Stomach (tissue), 9 donors: ENCODE results near the gene TNFRSF11A. TPM values are rescaled to one million over a fixed set of nuclear protein-coding genes. Genes with fewer than 3 reads are reported as not detected.
A peak's percentile ranks its signal among the peaks of the same experiment; 100 is the strongest.

Experiments
- DNase-seq, 2 donors: peaks; one replicate each; pipeline versions ENCODE4 v3.0.0 to v3.0.0-alpha.2; 2013 to 2019
- H3K27ac ChIP-seq, 5 donors: fragments of 200-600 bp in 4 of 5; sonication (generic) in 4 of 5; one replicate each; pipeline ENCODE4 v1.5.1; 2013 to 2019; ENCODE audit warnings: mild to moderate bottlenecking in 1 of 5, moderate library complexity in 1 of 5
- H3K27me3 ChIP-seq, 3 donors: fragments of 200-600 bp; sonication (generic); one replicate each; pipeline ENCODE4 v1.5.1; 2017 to 2019; ENCODE audit warnings: mixed run types in 1 of 3
- H3K36me3 ChIP-seq, 4 donors: fragments of 200-600 bp; sonication (generic); 1 replicate in 3 of 4; 2 replicates in 1 of 4; pipeline ENCODE4 v1.5.1; 2016 to 2019
- H3K4me1 ChIP-seq, 4 donors: fragments of 200-600 bp; sonication (generic); one replicate each; pipeline ENCODE4 v1.5.1; 2016 to 2019
- H3K4me3 ChIP-seq, 4 donors: fragments of 200-600 bp; sonication (generic) in 3 of 4; one replicate each; pipeline ENCODE4 v1.5.1; 2016 to 2019; ENCODE audit warnings: mild to moderate bottlenecking in 1 of 4
- H3K9me3 ChIP-seq, 4 donors: fragments of 200-600 bp; sonication (generic); one replicate each; pipeline ENCODE4 v1.5.1; 2016 to 2019
- CTCF ChIP-seq, 7 experiments: fragments of 450-650 bp in 4 of 7; fragments of 200-600 bp in 3 of 7; sonication (generic) in 3 of 7; IDR thresholded peaks; one replicate each; pipeline ENCODE4 v1.5.1; 2016 to 2019; ENCODE audit warnings: antibody characterized with exemption in 7 of 7, control low read depth in 2 of 7, mild to moderate bottlenecking in 1 of 7
- EP300 ChIP-seq: sonication (generic); formaldehyde crosslinking; IDR thresholded peaks from one replicate; pipeline ENCODE4 v1.6.1; 2017; ENCODE audit warnings: antibody characterized with exemption
- POLR2A ChIP-seq, 4 donors: fragments of 450-650 bp; IDR thresholded peaks; one replicate each; pipeline ENCODE4 v1.6.1; 2016; ENCODE audit warnings: antibody characterized with exemption in 4 of 4, control low read depth in 2 of 4, mild to moderate bottlenecking in 1 of 4, moderate library complexity in 1 of 4
- POLR2AphosphoS5 ChIP-seq, 3 donors: sonication (generic); formaldehyde crosslinking; IDR thresholded peaks; one replicate each; pipeline ENCODE4 v1.6.1; 2016; ENCODE audit warnings: antibody characterized with exemption in 3 of 3
- WGBS, 5 donors: extraction: QIAGEN DNeasy Blood & Tissue Kit in 3 of 5; methylation state at CpG; one replicate each; pipeline versions ENCODE4 v1.1.5 to v1.1.7; 2013 to 2018; 5-methylcytosine and 5-hydroxymethylcytosine counted together
- intact Hi-C: fragments of 100-400 bp; cut with DNase I; formaldehyde crosslinking; loops from one replicate; pipeline ENCODE4 v1.15.1; 2023; ENCODE audit warnings: low total_unique reads
- polyA plus RNA-seq, 3 donors: library from polyadenylated mRNA; stranded (reverse); fragments of 200-250 nt; gene quantifications; one replicate each; pipeline ENCODE4 v1.2.3, GENCODE V29; 2013
- total RNA-seq, 5 donors: library from RNA; depleted of rRNA; stranded (reverse); fragments of >200 nt; gene quantifications; one replicate each; pipeline versions ENCODE4 v1.1.0 to v1.2.3, GENCODE V29; 2014 to 2016
- donor health status: healthy with polysubstance abuse.
- donor health status: Bipolar disorder and iron deficiency.
- donor health status: healthy.

Gene TNFRSF11A
- total and polyA plus RNA-seq, 8 donors, result 0.45 to 50.3 (median 4.7) TPM

DNA sequence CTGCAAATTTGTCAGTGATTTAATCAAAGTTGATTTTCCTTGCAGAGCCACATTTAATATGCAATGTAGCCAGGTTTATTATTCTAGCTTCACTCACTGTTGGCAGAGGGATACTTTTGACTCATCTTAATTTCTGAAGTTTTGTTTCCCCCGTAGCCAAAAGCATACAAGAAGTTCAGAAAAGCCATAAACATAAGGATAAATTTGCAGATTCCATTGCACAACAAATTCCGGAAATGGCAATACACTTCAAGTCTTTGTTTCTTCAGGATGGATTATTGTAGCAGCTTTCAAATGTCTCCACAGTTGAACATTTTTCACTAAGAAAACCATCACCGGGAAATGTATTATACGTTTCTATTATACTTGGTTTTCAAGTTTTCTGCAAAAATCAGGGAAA is 109.7 kb downstream of the TNFRSF11A start:
- no peaks in the 10 kb centered on the region for H3K9me3 ChIP-seq
- DNase-seq, result no peak
- H3K36me3 ChIP-seq, result no peaks in the 10 kb centered on the region
- H3K4me1 ChIP-seq, result peaks cover 4 to 31% (median 8%) of the 10 kb centered on the region in 4 donors
- intact Hi-C loops, result loop anchor here (10.0 kb wide), 1 partner anchor 80 kb away; no protein-coding TSS in a partner anchor
- no peak overlapping the region for H3K4me3 ChIP-seq
- H3K27ac ChIP-seq, result no peak overlapping the region
- TF ChIP-seq POLR2A (IDR thresholded peaks at IDR 0.05) (no peak), CTCF (IDR thresholded peaks at IDR 0.05) (no peak), EP300 (no peak), POLR2AphosphoS5 (IDR thresholded peaks at IDR 0.05) (no peak)
- 53 to 69% (median 60%) methylated on average over 4 of the region's 4 CpGs for WGBS, 5 donors
- H3K27me3 ChIP-seq, result no peaks in the 10 kb centered on the region

DNA sequence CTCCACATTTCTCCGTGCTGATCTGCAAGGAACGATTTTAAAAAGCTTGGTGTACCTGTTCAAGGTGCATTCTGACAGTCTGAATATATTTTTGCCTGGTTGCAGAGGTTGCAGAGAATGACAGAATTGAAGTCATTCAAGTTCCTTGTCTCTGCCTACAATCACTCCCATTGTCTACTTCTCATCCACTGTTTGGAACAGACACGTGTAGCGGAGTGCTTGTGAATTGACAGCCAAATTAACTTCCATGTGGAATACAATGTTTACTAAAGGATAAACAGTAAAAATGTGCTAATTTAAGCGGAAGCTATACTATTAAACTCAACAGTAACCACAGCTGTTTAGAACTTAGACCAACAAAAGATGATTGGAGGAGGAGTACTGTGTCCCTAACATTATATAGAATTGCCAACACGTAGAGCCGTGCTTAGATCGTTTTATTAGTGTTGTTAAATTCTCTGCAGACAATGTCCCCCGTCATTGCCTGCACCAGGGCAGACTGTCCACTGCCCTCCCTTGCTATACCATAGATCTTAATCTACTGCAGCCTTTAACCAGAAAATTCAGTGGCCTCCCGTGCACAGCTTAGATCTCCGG is 110.4 kb downstream of the TNFRSF11A start:
- H3K9me3 ChIP-seq, result no peaks in the 10 kb centered on the region
- no peak overlapping the region for H3K27ac ChIP-seq
- intact Hi-C loops, result loop anchor here (10.0 kb wide), 1 partner anchor 79 kb away; no protein-coding TSS in a partner anchor
- no peak for DNase-seq
- no peaks in the 10 kb centered on the region for H3K27me3 ChIP-seq
- no peaks in the 10 kb centered on the region for H3K36me3 ChIP-seq
- TF ChIP-seq CTCF (IDR thresholded peaks at IDR 0.05), result no peak
- TF ChIP-seq EP300, result no peak
- TF ChIP-seq POLR2A (IDR thresholded peaks at IDR 0.05), result no peak
- TF ChIP-seq POLR2AphosphoS5 (IDR thresholded peaks at IDR 0.05), result no peak
- peaks cover 4 to 31% (median 8%) of the 10 kb centered on the region in 4 donors for H3K4me1 ChIP-seq
- WGBS, 5 donors, result 61 to 72% (median 66%) methylated on average over 11 of the region's 11 CpGs
- H3K4me3 ChIP-seq, result no peak overlapping the region

DNA sequence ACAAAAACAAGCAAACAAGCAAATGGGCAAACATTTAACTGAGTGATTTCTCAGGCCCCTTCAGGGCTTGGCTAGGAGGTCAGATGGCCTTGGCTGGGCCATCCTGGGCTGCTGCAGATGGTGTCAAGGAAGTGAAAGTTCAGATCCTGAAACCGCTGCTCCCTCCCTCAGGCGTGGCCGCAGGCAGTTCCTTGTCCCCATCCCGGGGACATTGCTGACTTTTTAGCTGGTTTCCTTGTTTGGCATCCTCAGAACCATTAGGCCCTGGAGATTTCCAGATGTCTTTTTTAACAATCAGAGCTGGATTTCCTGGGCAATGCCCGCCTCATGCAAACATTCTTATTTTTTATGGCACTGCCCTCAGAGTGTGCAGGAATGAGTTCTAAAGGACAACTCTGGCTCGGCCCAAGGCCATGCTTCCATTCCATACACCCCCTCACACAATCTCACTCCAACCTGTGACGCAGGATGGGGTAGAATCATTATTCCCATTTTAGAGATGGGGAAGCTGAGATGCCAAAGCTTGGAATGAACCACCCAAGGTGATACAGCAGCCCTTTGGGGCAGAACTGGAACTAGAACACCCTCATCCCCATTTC is 111.6 kb downstream of the TNFRSF11A start:
- H3K27ac ChIP-seq, result peak overlapping the region; percentile 10 to 74 (median 68)
- WGBS, 5 donors, result 56 to 77% (median 69%) methylated on average over 7 of the region's 7 CpGs
- H3K4me1 ChIP-seq, result peaks cover 4 to 31% (median 8%) of the 10 kb centered on the region in 4 donors
- H3K36me3 ChIP-seq, result no peaks in the 10 kb centered on the region
- no peaks in the 10 kb centered on the region for H3K9me3 ChIP-seq
- TF ChIP-seq POLR2AphosphoS5 (IDR thresholded peaks at IDR 0.05) (no peak), EP300 (no peak), CTCF (IDR thresholded peaks at IDR 0.05) (no peak), POLR2A (IDR thresholded peaks at IDR 0.05) (no peak)
- no peak for DNase-seq
- intact Hi-C loops, result loop anchor here (10.0 kb wide), 1 partner anchor 78 kb away; no protein-coding TSS in a partner anchor
- H3K4me3 ChIP-seq, result no peak overlapping the region
- no peaks in the 10 kb centered on the region for H3K27me3 ChIP-seq

DNA sequence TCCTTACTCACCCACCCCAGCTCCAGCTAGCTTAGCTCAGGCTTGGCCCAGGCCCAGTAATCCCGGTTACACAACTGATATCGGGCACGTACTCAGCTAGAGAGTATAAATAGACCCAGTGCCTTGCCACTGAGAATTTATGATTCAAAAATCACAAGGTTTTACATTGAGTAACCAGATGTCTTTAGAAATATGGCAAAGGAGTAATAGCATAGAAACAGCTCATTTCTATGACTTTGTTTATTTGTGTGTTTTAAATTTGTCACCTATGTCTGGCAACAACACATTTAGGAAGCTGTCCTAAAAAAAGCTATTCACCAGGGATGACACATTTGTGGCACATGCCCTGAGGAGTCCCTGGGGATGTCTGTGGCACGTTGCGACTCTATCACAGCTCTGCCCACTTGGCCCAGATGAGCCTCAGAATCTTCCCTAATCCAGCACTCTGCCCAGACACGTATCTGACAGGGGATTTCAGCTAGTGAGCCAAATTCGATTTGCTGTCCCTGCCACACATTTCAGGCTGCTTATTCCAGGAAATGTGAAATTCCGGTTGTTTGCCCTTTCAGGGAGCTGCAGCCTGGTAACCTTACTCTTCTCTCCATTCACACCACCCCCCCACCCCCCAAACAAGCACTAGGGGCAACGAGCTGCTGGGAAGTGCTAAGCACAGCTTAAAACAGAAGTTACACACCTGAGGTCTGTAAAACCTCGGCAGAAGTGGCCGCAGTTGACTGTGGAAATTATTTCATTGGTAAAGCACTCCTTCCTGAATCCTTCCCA is 112.3 kb downstream of the TNFRSF11A start:
- H3K4me3 ChIP-seq, result no peak overlapping the region
- 28 to 33% (median 30%) methylated on average over 10 to 11 of the region's 11 CpGs for WGBS, 5 donors
- intact Hi-C loops, result loop anchor here (10.0 kb wide), 1 partner anchor 77 kb away; no protein-coding TSS in a partner anchor

More for the DNA sequence above, 112.3 kb downstream of the TNFRSF11A start:
- DNase-seq, result peak; percentile 64 to 68
- peak overlapping the region; percentile 11 to 74 (median 68) for H3K27ac ChIP-seq
- H3K36me3 ChIP-seq, result no peaks in the 10 kb centered on the region
- no peaks in the 10 kb centered on the region for H3K27me3 ChIP-seq
- H3K4me1 ChIP-seq, result peaks cover 4 to 31% (median 8%) of the 10 kb centered on the region in 4 donors
- TF ChIP-seq POLR2AphosphoS5 (IDR thresholded peaks at IDR 0.05) (peak in 2 of 3 donors; percentile 16 to 38), CTCF (IDR thresholded peaks at IDR 0.05) (no peak)
- H3K9me3 ChIP-seq, result no peaks in the 10 kb centered on the region
